HEK293T (cell line): ENCODE data around the gene EMP1.

Experiments used
- CTCF ChIA-PET: fragments of 350-600 bp; formaldehyde crosslinking; extraction: SDS; loops from one replicate; lab custom pipeline; 2021; ENCODE audit warnings: antibody characterized with exemption, inconsistent platforms; lab: Yijun Ruan, JAX
- POLR2A ChIA-PET: fragments of 350-600 bp; formaldehyde crosslinking; extraction: SDS; loops from one replicate; lab custom pipeline; 2020; ENCODE audit warnings: antibody characterized with exemption, inconsistent platforms; lab: Yijun Ruan, JAX
- DNase-seq: peaks from one replicate; pipeline ENCODE4 v3.0.0; 2012; ENCODE audit warnings: mixed read lengths; ENCODE audit errors: extremely low spot score
- ARNT ChIP-seq: fragments of 450-650 bp; IDR thresholded peaks from 2 replicates; pipeline ENCODE4 v1.6.1; 2017; ENCODE audit warnings: mild to moderate bottlenecking
- BHLHE40 ChIP-seq: fragments of 450-650 bp; IDR thresholded peaks from 2 replicates; pipeline ENCODE4 v1.6.1; 2016; ENCODE audit warnings: mild to moderate bottlenecking, moderate library complexity, borderline replicate concordance
- CTBP1 ChIP-seq: fragments of 450-650 bp; IDR thresholded peaks from 2 replicates; pipeline ENCODE4 v1.6.1; 2016; ENCODE audit warnings: borderline replicate concordance
- ELF4 ChIP-seq: fragments of 450-650 bp; IDR thresholded peaks from 2 replicates; pipeline ENCODE4 v1.6.1; 2017; ENCODE audit warnings: antibody characterized with exemption
- FOXA1 ChIP-seq: fragments of 450-650 bp; IDR thresholded peaks from 2 replicates; pipeline ENCODE4 v1.6.1; 2016; ENCODE audit warnings: mild to moderate bottlenecking
- FOXK2 ChIP-seq: fragments of 450-650 bp; IDR thresholded peaks from 2 replicates; pipeline ENCODE4 v1.6.1; 2016; ENCODE audit warnings: mild to moderate bottlenecking
- FOXM1 ChIP-seq: fragments of 450-650 bp; IDR thresholded peaks from 2 replicates; pipeline ENCODE4 v1.6.1; 2017; ENCODE audit warnings: mild to moderate bottlenecking, borderline replicate concordance
- HDGF ChIP-seq: fragments of 450-650 bp; IDR thresholded peaks from 2 replicates; pipeline ENCODE4 v1.6.1; 2017; ENCODE audit warnings: antibody characterized with exemption, borderline replicate concordance
- L3MBTL2 ChIP-seq: fragments of 450-650 bp; conservative IDR thresholded peaks from 2 replicates; pipeline ENCODE4 v1.6.1; 2016; ENCODE audit warnings: mild to moderate bottlenecking
- LEF1 ChIP-seq: fragments of 450-650 bp; IDR thresholded peaks from 2 replicates; pipeline ENCODE4 v1.6.1; 2017; ENCODE audit warnings: mild to moderate bottlenecking, borderline replicate concordance
- NFRKB ChIP-seq: fragments of 450-650 bp; IDR thresholded peaks from 2 replicates; pipeline ENCODE4 v1.6.1; 2016; ENCODE audit warnings: mild to moderate bottlenecking, moderate library complexity
- PKNOX1 ChIP-seq: fragments of 450-650 bp; IDR thresholded peaks from 2 replicates; pipeline ENCODE4 v1.6.1; 2016
- SP1 ChIP-seq: fragments of 450-650 bp; IDR thresholded peaks from 2 replicates; pipeline ENCODE4 v1.6.1; 2017
- SUZ12 ChIP-seq: fragments of 450-650 bp; IDR thresholded peaks from 2 replicates; pipeline ENCODE4 v1.6.1; 2016; ENCODE audit warnings: mild to moderate bottlenecking
- TARDBP ChIP-seq: fragments of 450-650 bp; IDR thresholded peaks from 2 replicates; pipeline ENCODE4 v1.6.1; 2016
- ZNF384 ChIP-seq: fragments of 450-650 bp; IDR thresholded peaks from 2 replicates; pipeline ENCODE4 v1.6.1; 2016

Gene EMP1

GRCh38 chr12:13199592-13199991 lies 3.1 kb downstream of the EMP1 start:
- ChIA-PET CTCF (interaction anchor here (1.5 kb wide), 1 partner anchor 13 kb away, joined by 8 read pairs; no protein-coding TSS in a partner anchor), POLR2A (no interaction called here)

DNA sequence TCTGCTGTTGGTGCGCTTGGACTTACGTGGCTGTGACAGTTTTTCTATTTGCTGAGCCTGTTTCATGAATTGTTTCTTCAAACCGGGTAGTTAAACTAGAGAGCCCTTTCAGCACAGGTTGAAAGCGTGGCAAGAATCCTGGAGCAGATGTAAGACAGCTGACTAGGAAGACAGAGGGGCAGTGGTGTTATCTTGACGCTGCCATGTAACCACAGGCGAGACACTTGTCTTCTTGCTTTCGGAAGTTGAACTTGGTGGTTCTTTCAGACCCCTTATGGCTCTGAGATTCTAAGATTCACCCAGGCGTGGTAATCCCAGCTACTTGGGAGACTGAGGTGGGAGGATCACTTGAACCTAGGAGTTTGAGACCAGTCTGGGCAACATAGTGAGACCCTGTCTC lies 4.3 kb downstream of the EMP1 start:
- ChIA-PET CTCF (interaction anchor here (1.5 kb wide), 1 partner anchor 11 kb away, joined by 8 read pairs; no protein-coding TSS in a partner anchor), POLR2A (interaction anchor here (2.1 kb wide), 1 partner anchor 102 kb away, joined by 4 read pairs; no protein-coding TSS in a partner anchor)
- TF ChIP-seq FOXA1 (no peak), TARDBP (no peak), ELF4 (no peak), FOXK2 (no peak), SP1 (no peak), ZNF384 (no peak), SUZ12 (no peak), ARNT (no peak), HDGF (no peak), CTBP1 (no peak), FOXM1 (no peak), NFRKB (no peak), PKNOX1 (no peak), BHLHE40 (no peak)
- no peak for DNase-seq

More at GRCh38 chr12:13199592-13199991, 3.1 kb downstream of the EMP1 start:
- TF ChIP-seq L3MBTL2 (no peak), TARDBP (no peak), HDGF (no peak), PKNOX1 (no peak), BHLHE40 (no peak), CTBP1 (no peak), FOXM1 (no peak), SP1 (no peak), FOXK2 (no peak), ARNT (no peak), NFRKB (no peak), ZNF384 (no peak), FOXA1 (no peak), SUZ12 (no peak), LEF1 (no peak), ELF4 (no peak)
- DNase-seq: no peak

GRCh38 chr12:13203034-13203922 lies 6.8 kb downstream of the EMP1 start:
- no peak for TF ChIP-seq SP1
- no peak for TF ChIP-seq LEF1
- TF ChIP-seq FOXM1: no peak
- no peak for TF ChIP-seq SUZ12
- no peak for TF ChIP-seq L3MBTL2
- TF ChIP-seq ZNF384: no peak
- no peak for TF ChIP-seq HDGF
- TF ChIP-seq CTBP1: no peak
- TF ChIP-seq ARNT: no peak
- TF ChIP-seq BHLHE40: no peak
- TF ChIP-seq NFRKB: no peak
- no peak for TF ChIP-seq FOXA1
- TF ChIP-seq TARDBP: no peak
- no peak for TF ChIP-seq FOXK2
- TF ChIP-seq PKNOX1: no peak
- no peak for TF ChIP-seq ELF4
- no peak for DNase-seq
- ChIA-PET CTCF (interaction anchor here (0.8 to 1.8 kb wide), 3 partner anchors 104 to 147 kb away, joined by 3 to 9 read pairs (median 3); no protein-coding TSS in a partner anchor), POLR2A (interaction anchor here (1.4 kb wide), 1 partner anchor 101 kb away, joined by 4 read pairs; no protein-coding TSS in a partner anchor)

- TF ChIP-seq FOXA1 (no peak), NFRKB (no peak), ELF4 (no peak), BHLHE40 (no peak), SP1 (no peak), TARDBP (no peak), ARNT (no peak), L3MBTL2 (no peak), SUZ12 (no peak), LEF1 (no peak)
- ChIA-PET POLR2A (no interaction called here), CTCF (interaction anchor here (0.6 kb wide), 1 partner anchor 106 kb away, joined by 4 read pairs; no protein-coding TSS in a partner anchor)
- no peak for DNase-seq
Measured at GRCh38 chr12:13204428-13204827, 7.9 kb downstream of the EMP1 start.

- TF ChIP-seq L3MBTL2 (no peak), BHLHE40 (no peak), NFRKB (no peak), PKNOX1 (no peak), TARDBP (no peak), HDGF (no peak), LEF1 (no peak), CTBP1 (no peak)
- ChIA-PET CTCF (interaction anchor here (0.6 to 3.4 kb wide), 6 partner anchors 106 to 291 kb away, joined by 3 to 15 read pairs (median 4); no protein-coding TSS in a partner anchor), POLR2A (no interaction called here)
- DNase-seq: no peak
Measured at GRCh38 chr12:13205809-13206559, 9.5 kb downstream of the EMP1 start.
